Mucosa of rectum (tissue), 2 donors: Measurements from ENCODE around the gene UACA.
"Not testable (repeated sequence)": the region's sequence is repeated elsewhere in the genome, so short reads cannot be mapped to it uniquely, and the experiment has no call there.

Source experiments
- H3K27ac ChIP-seq, 2 donors: one replicate each; pipeline ENCODE4 v1.7.0; 2013; ENCODE audit warnings: inconsistent platforms in 2 of 2, low read depth in 2 of 2, low read length in 2 of 2
- H3K27me3 ChIP-seq, 2 donors: one replicate each; pipeline ENCODE4 v1.7.0; 2013; ENCODE audit warnings: low read length in 2 of 2; ENCODE audit not compliant: control insufficient read depth in 2 of 2, insufficient read depth in 2 of 2
- H3K36me3 ChIP-seq, 2 donors: one replicate each; pipeline ENCODE4 v1.7.0; 2013; ENCODE audit warnings: low read length in 2 of 2; ENCODE audit not compliant: control insufficient read depth in 2 of 2, insufficient read depth in 2 of 2
- H3K4me1 ChIP-seq, 2 donors: one replicate each; pipeline ENCODE4 v1.7.0; 2013; ENCODE audit warnings: low read length in 2 of 2, mild to moderate bottlenecking in 1 of 2; ENCODE audit not compliant: control insufficient read depth in 2 of 2, insufficient read depth in 2 of 2
- H3K4me3 ChIP-seq, 2 donors: one replicate each; pipeline ENCODE4 v1.7.0; 2013; ENCODE audit warnings: low read length in 2 of 2
- H3K9ac ChIP-seq, 2 donors: one replicate each; pipeline ENCODE4 v1.7.0; 2013; ENCODE audit warnings: low read length in 2 of 2, low read depth in 1 of 2, mild to moderate bottlenecking in 1 of 2
- H3K9me3 ChIP-seq, 2 donors: one replicate each; pipeline ENCODE4 v1.7.0; 2013; ENCODE audit warnings: low read length in 2 of 2; ENCODE audit not compliant: control insufficient read depth in 2 of 2
- donor health status: healthy.
- donor health status: Normal muscosa, but diverticular disease.

The UACA gene

DNA sequence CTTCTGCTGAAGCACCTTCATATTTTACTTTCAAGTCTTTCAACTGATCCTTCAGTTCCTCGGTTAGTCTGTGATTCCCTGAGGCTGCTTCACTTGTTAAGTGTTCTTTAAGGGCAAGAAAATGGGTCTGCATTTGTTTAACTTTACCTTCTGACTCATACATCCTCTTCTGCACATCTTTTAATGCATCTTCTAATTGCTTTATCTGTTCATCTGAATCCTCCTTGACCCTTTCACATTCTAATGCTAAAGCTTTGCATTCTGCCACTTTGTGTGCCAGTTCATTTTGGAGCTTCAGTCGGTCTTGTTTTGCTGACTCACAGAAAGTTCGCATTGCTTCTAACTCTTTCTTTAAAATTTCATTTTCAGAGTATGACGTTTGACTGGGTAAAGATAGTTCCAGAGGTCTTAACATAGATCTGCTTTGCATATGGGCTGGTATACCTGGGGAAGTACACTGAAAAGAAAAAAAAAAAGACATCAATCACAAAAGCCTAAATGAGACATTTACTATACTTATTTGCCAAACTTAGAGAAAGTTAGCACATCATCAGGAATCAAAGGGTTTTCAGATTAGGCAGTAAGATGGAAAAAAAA lies 94.3 kb downstream of the UACA start:
- H3K9me3 ChIP-seq: no peaks in the 10 kb centered on the region
- H3K9ac ChIP-seq: no peak overlapping the region
- no peak overlapping the region for H3K27ac ChIP-seq
- no peak overlapping the region for H3K4me3 ChIP-seq
- peaks cover 3 to 5% of the 10 kb centered on the region in 2 donors for H3K4me1 ChIP-seq
- no peaks in the 10 kb centered on the region for H3K27me3 ChIP-seq
- H3K36me3 ChIP-seq: peaks cover 10 to 14% of the 10 kb centered on the region in 2 donors

DNA sequence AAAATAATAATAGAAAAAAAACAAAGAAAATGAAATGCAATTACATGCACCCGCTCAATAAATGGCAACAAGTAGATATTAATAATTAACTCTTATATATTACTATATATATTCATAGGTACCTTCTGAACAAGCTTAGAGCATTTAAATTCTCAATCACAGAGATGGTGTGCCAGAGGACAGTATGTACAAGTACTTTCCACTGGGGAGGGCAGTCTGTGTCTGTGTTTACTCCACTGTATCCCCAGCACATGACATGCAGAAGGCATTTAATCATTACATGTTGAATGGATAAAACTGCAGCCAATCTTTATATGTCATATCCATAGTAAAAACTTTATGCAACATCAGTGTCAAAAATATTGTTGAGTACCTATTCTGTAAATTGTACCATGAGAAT lies 97.8 kb downstream of the UACA start:
- no peaks in the 10 kb centered on the region for H3K27me3 ChIP-seq
- peaks cover 3 to 5% of the 10 kb centered on the region in 2 donors for H3K4me1 ChIP-seq
- H3K9ac ChIP-seq: no peak overlapping the region
- H3K36me3 ChIP-seq: peaks cover 12 to 14% of the 10 kb centered on the region in 2 donors
- H3K9me3 ChIP-seq: no peaks in the 10 kb centered on the region
- H3K27ac ChIP-seq: no peak overlapping the region
- no peak overlapping the region for H3K4me3 ChIP-seq

DNA sequence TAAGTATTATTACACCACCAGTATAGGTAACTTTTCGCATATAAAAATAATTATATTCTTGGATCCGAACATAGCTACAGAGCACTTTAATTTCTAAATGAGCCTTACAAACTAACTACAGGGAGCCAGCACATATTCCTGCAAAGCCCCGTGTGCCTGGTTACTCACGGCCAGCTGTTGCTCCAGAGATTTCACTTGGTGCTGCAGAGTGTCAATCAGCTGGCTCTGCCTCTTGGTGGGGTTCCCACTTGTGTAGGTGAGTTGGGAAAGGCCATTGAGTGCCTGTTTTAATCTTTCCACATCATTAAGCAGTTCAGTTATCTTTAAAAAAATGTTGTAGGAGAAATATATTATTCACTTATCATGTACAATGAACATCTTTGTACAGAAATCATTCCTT lies 98.9 kb downstream of the UACA start:
- H3K27me3 ChIP-seq: no peaks in the 10 kb centered on the region
- no peak overlapping the region for H3K9ac ChIP-seq
- H3K4me1 ChIP-seq: no peaks in the 10 kb centered on the region
- H3K36me3 ChIP-seq: peaks cover 14 to 18% of the 10 kb centered on the region in 2 donors
- H3K9me3 ChIP-seq: no peaks in the 10 kb centered on the region
- H3K27ac ChIP-seq: no peak overlapping the region
- H3K4me3 ChIP-seq: no peak overlapping the region

DNA sequence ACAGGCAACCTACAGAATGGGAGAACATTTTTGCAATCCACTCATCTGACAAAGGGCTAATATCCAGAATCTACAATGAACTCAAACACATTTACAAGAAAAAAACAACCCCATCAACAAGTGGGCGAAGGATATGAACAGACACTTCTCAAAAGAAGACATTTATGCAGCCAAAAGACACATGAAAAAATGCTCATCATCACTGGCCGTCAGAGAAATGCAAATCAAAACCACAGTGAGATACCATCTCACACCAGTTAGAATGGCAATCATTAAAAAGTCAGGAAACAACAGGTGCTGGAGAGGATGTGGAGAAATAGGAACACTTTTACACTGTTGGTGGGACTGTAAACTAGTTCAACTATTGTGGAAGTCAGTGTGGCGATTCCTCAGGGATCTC lies 100.3 kb downstream of the UACA start:
- not testable (repeated sequence) for H3K9ac ChIP-seq, H3K4me1 ChIP-seq, H3K36me3 ChIP-seq, H3K4me3 ChIP-seq, H3K27me3 ChIP-seq, H3K9me3 ChIP-seq, H3K27ac ChIP-seq

DNA sequence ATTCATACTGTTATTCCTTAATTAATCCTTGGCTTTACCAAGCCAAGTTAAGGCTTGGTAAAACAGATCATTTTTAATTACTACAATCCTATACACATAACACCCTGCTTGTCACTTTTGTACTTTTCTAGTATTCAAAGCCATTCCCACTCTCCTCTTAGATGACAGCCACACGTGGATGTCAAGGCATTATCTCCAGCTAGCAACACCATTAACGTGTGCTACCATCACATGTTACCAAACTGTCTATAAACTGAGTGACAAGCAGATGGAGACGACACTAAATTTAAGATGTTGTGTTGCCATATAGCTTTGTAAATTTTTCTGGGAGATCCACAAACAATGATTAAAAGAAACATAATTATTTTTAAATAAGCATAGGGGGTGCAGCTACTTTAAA lies 103.7 kb downstream of the UACA start:
- Histone ChIP-seq H3K4me3 (no peak overlapping the region), H3K4me1 (no peaks in the 10 kb centered on the region), H3K27me3 (no peaks in the 10 kb centered on the region), H3K9ac (no peak overlapping the region), H3K36me3 (peaks cover 7% of the 10 kb centered on the region in 2 donors), H3K27ac (no peak overlapping the region), H3K9me3 (no peaks in the 10 kb centered on the region)

DNA sequence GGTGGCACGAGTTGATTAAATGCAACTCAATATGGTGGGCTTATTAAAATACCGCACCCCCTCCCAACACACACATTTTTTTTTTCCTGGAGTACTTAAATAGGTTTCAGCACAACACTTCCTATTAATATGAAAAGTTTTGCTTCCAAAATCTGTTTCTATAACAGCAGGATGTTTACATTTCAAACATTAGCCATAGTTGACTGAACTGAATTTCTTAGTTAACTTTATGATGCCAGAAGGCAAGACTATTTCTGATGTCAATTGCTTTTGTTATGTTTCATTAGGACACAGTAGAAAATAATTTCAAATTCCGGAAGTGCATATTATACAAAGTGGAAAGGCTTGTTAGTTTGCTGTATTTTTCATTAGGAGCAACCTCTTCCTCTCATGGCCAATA lies 104.7 kb downstream of the UACA start:
- Histone ChIP-seq H3K4me3 (no peak overlapping the region), H3K36me3 (peaks cover 3 to 4% of the 10 kb centered on the region in 2 donors), H3K27ac (no peak overlapping the region), H3K27me3 (no peaks in the 10 kb centered on the region), H3K4me1 (no peaks in the 10 kb centered on the region), H3K9me3 (no peaks in the 10 kb centered on the region), H3K9ac (no peak overlapping the region)

DNA sequence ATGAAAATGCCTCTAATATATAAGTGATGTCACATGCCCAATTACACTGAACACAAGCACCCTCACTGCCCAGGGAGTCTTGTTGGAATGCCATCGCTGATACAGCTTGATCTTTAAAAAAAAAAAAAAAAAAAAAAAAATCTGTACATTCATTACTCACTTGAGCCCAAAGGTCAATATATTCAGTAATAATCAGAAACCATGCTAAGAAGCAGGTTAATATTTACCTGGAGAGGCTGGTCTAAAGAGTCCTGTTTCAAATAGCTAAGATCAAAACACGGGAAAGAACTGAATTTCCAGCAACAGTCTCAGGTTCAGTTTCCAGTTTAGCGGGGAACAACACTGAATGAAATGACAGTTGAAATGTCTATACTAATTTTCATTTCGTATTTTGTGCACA lies 109.9 kb downstream of the UACA start:
- no peaks in the 10 kb centered on the region for H3K9me3 ChIP-seq
- H3K9ac ChIP-seq: no peak overlapping the region
- no peaks in the 10 kb centered on the region for H3K36me3 ChIP-seq
- H3K27ac ChIP-seq: no peak overlapping the region
- no peaks in the 10 kb centered on the region for H3K27me3 ChIP-seq
- H3K4me3 ChIP-seq: no peak overlapping the region
- H3K4me1 ChIP-seq: no peaks in the 10 kb centered on the region

DNA sequence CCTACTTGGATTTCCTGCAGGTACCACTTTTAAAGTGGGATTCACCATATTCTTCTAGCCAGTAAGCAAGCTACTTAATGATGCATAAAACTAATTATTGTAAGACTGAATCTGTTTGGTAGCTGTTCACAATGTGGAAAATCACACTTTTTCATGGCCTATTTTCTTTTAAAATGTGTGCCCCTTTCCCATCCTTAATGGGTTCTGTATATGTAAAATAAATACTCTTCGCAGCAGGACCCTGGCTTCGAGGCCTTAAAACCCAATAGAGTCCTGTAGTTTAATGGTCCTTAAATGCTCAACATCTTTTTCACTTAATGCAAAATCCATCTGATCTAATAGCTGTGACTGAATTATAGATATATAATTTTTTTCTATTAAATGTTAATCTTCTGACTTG lies 111.0 kb downstream of the UACA start:
- Histone ChIP-seq H3K9me3 (no peaks in the 10 kb centered on the region), H3K4me3 (no peak overlapping the region), H3K36me3 (no peaks in the 10 kb centered on the region), H3K9ac (no peak overlapping the region), H3K4me1 (no peaks in the 10 kb centered on the region), H3K27ac (no peak overlapping the region), H3K27me3 (no peaks in the 10 kb centered on the region)

DNA sequence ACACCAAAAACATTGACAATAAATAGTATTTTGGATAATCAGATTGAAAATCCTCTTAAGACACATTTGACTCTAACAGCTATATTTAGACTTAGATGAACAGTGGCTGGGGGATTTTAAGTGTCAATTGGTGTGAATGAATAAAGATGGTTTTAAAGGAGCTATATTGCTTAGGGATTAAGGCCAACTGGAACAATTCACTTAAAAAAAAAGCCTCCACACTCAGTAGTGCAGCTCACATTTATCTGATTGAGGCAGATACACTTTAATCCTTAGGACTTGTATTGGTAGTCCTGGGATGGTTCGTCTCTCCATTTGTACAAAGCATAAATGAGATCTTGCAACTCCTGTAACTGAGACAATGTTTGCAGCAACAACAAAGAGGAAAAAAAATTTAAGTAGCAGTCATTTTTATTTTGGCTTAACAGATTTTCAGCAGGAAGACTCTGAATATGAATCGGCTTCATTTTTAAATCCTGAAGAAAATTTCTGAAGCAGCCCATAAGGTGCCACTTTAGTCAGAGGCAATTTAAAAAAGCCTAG lies 112.0 kb downstream of the UACA start:
- Histone ChIP-seq H3K36me3 (no peaks in the 10 kb centered on the region), H3K4me1 (no peaks in the 10 kb centered on the region), H3K27me3 (no peaks in the 10 kb centered on the region), H3K27ac (no peak overlapping the region), H3K9ac (no peak overlapping the region), H3K4me3 (no peak overlapping the region), H3K9me3 (no peaks in the 10 kb centered on the region)

DNA sequence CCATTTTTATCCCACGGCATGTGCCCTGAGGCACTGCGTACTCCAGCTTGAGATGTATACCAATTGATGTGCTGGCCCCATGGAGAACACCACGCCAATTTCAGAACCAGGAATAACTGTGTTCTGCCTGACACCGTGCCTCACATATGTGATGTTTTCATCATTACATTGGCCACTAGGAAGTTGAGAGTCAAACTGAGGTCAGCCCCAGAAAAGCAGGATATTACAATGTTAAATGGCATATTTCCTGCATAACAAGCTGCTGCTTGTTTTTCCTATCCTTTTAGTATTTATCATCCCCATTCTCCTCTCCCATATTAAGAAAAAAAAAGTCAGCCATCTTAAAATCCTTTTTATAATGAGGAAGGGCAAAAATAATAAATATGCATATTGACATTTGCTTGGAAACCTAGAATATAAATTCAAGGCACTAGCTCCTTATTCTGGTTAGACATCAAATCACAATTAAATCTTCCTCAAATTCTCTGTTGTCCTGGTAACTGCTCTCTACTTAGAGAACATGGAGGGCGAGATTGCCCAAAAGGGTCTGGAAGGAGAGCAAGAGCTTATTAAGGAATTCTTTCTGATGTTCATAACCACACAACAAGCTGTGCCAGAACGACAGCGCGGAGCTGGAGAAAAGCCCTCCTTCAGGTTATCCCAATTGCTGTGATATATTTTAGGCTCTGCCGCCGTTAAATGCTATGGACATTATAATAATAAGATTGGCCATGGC lies 112.6 kb downstream of the UACA start:
- Histone ChIP-seq H3K4me3 (no peak overlapping the region), H3K27ac (no peak overlapping the region), H3K9me3 (no peaks in the 10 kb centered on the region)

More for the DNA sequence above, 112.6 kb downstream of the UACA start:
- no peaks in the 10 kb centered on the region for H3K36me3 ChIP-seq
- no peaks in the 10 kb centered on the region for H3K27me3 ChIP-seq
- no peak overlapping the region for H3K9ac ChIP-seq
- H3K4me1 ChIP-seq: no peaks in the 10 kb centered on the region
